GM18870 (cell line): ENCODE data around the gene SULT1C2.
"Not testable (repeated sequence)": the region's sequence is repeated elsewhere in the genome, so short reads cannot be mapped to it uniquely, and the experiment has no call there.

Experiments
- ATAC-seq: cut with Tn5 transposase; IDR thresholded peaks from one replicate; pipeline ENCODE4 v1.9.1; 2021; ENCODE audit warnings: moderate library complexity; ENCODE audit not compliant: unreplicated experiment

Gene SULT1C2

DNA sequence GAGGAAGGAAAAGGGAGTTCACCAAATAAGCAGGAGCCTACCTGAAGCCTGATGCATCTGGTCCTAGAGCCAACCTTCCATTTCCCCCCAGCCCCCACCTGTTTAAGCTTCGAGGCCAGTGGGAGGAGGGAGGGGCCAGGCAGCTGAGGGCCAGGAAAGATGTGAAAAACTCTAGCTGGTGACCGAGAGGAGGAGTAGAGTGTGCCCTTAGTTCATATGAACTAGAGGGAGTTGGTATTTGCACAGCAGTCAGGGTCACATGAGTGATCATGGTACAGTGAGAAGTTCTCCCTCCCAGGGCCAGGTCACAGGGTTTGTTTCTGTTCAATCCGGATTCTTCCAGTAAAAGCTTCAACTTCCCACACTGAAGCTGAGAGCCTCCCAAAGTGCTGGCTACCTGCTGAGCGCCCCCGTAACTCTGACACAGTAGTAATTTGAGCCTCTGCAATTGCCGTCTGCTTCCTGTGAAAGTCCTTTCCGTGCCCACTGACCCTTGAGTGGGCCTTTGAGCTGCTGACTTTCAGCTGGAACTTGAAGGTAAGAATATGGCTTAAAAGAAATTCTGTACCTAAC, at the start of gene SULT1C2:
Gene SULT1C2 (plus strand): TSS at position 362 of the 573 bp plus-strand sequence. CDS start 4,773 bp downstream, outside the sequence.
- ATAC-seq: no peak

DNA sequence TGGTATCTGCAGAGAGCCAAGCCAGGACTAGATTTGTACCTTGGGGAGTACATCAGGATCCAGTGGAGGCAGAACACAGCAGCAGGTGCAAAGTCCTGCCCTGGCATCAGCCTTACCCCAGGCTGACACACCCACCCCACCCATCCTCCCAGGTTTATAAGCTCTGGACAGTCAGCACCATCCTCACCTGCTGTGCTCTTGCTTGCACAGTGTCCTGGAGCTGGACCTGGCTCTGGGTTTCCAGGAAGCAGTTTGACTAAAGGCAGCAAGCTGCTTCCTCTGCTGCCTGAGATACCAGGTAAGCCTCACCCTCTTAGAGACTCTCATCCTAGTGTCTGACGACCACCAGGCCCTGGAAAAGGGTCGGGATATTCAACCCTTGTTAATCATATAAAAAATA, 48.9 kb upstream of the SULT1C2 start, which contains the start of gene SULT1C3:
Gene SULT1C3 (plus strand): TSS at position 183 of the 400 bp plus-strand sequence. CDS start 7,227 bp downstream, outside the sequence.
- ATAC-seq: no peak

DNA sequence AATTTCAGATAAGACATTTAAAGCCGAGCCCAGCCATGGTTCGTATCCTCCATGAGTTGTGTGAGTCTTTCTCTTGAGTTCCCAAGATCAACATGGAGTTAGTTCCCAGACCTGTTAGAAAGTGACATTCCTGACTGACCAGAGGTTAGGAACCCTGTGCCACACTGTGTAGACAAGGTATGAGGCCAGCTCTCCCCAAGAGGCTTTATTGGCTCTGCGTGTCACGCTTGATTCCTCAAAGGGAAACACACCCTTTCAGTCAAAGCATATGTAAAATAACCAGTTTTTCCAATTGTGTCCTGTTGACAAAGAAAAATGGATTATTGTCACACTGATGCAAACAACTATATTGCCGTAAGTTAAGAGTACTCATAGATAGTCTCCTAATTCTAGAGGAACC, 47.7 kb upstream of the SULT1C2 start:
- no peak for ATAC-seq

DNA sequence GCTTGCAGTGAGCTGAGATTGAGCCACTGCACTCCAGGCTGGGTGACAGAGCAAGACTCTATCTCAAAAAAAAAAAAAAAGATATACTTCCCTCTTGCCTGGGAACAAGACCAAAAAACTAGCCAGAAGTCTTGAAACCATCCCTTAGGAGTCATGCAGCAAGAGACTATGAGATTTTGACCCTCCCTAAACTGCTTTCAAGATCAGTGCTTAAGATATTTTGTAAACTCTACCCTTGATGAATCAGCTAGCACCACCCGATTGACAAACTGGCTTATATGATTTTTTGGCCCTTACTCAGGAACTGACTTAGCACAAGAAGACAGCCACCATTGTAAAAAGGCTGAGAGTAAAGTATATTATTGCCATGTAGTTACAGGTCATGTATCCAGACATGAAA, 45.1 kb upstream of the SULT1C2 start:
- no peak for ATAC-seq

DNA sequence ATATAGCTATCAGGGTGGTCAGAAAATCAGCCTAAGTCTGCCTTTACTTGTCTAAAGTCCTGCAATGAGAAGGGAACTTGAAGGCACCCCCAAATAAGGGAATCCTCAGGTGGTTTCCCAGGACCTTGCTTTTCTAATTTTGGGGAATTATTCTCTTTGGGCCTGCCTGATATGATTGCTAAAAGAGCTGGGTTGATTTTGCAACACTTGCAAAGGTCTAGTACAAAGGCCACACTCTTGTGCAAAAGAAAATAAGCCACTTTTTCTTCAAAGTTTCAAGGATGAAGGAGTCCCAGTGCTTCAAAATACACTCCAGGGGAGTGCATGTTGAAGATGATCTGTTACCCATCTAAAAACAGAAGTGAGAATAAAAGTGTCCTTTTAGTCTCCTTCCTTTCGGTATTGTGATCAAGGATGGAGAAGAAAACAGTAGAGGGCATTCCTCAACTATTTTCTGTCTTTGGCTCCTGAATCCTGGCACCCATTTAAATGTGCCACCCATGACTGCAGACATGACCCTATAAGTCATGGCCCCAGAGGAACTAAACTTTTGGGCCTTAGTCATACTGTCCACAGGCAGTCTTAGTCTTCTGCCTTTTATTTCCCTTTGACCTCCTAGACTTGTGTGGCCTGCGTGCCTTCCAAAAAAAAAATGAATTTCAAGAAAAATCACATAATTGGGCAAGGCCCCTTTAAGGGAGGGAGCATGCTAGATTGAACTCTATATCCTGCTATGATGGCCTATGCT, 43.9 kb upstream of the SULT1C2 start:
- ATAC-seq: no peak

DNA sequence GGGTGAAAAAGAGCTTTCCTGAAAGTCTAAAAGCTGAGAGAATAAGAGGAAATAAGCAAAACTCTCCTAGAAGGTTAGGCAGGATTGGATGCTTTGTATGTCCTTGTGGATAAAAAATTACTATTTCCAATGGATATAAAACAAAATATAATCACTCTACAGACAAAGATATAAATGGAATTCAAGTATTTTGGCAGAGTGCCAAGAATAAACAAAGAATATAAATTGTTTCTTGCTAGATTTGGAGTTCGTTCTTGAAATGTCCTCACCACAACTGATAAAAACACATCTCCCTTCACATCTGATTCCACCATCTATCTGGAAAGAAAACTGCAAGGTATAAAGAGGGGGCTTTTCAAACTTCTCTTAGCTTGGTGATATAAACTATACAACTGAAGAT, 35.6 kb upstream of the SULT1C2 start:
- no peak for ATAC-seq

DNA sequence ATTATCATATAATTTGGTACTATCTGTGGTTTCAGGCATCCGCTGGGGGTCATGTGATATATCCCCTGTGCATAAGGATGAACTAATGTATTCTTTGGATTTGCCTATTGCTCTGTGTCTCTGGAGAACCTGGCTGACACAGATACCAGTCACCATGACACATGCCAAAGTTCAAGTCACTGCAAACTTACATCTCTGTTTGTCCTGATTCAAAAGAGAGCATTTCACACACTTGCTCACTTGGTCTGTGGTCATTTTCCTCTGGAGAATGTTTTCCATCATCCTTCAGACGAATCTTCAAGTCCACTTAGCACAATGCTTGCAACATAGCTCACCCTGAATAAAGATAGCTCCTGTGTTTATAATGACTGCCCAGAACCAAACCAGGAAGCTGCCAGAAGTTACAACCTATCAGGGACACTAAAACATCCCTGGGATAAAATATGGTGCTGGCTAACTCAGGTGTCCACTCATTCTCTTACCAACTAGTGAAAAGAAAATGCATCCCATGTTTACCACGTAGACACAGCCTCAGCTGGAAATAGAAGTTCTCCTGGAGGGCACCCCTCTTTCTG, 30.9 kb upstream of the SULT1C2 start:
- ATAC-seq: no peak

DNA sequence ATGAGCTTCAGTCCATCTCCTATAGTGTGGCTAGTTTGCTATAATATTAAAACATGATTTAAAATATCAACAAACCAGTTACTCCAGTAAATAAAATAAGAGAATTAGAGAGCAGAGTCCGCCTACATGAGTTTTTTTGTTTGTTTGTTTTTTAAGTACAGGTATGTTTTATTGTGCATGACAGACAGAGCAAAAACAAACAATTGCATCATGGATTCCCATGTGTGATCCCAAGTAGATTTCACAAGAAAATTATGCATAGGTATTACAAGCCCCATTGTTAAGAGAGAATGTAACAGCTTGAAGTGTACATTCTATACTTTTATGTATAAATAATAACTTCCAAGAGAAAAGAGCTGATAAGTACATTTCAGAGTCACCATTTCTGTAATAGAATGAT, 27.9 kb upstream of the SULT1C2 start:
- no peak for ATAC-seq

DNA sequence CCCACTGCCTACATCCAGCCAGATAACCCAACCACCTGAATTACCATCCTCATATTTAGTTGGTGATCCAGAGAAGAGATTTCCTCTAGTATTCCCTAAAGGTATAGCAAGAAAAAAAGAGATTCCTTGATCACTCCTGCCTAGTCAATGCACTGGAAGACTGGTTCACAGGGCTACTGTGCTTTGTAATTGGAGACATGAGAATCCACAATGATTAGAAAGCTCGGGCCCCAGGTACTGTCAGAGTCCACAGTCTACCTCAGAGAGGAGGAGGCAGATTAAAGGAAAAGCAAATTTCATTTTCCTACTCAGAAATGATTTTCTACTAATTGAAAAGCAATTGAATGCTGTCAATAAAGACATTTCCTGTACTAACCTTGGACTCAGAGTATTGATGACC, 26.7 kb upstream of the SULT1C2 start:
- ATAC-seq: no peak

DNA sequence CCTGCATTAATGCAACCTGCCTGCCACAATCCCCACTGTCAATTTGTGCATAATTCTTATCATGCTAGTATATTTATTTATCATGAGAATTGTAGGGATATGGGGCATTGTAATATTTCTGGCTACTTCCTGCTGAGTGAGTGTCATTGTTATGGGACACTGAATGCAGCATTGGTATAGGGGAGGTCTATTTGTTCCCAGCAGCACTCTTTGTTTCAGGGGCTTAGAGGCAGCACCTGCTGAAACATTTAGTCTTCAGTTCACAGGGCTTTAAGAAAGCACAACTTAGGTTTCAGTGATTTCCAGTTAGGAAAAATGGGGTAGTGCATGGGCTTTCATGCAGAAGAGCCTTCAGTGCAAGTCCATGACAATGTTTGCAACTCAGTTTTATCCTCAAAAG, 25.3 kb upstream of the SULT1C2 start:
- no peak for ATAC-seq

DNA sequence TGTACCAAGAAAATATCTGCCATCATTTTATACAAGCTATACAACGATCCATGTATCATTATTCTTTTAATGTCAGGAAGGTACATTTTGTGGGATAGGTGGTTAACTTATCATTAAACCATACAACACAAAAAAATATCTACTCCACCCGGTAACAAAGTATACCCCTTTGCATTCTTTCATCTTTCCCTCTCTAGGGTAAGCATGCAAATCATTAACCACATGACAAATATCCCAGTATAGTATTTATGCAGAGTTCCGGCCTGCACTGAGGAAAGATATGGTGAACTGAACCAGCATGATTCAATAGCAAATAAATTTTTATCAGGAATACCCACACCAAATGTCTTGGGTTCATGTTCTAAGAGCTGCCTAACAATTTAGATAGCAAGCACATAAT, 22.5 kb upstream of the SULT1C2 start:
- ATAC-seq: no peak

DNA sequence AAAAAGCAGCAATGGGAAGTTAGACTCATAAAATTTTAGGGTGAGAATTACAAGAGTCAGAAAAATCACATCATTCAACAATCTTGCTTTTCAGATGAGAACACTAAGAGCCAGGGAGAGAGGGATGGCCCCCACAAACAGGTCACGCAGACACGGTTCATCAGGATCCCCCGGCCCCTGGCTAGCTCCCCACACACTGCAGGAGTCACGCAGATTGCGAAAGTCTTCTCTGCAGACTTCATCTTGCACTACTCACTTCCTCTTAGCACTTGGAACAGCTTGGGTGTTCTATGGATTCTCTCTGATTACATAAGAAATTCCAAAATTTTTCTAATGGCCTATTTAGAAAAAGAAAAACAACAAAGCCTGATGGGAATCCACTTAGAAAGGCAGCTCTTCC, 21.6 kb upstream of the SULT1C2 start:
- ATAC-seq: no peak

DNA sequence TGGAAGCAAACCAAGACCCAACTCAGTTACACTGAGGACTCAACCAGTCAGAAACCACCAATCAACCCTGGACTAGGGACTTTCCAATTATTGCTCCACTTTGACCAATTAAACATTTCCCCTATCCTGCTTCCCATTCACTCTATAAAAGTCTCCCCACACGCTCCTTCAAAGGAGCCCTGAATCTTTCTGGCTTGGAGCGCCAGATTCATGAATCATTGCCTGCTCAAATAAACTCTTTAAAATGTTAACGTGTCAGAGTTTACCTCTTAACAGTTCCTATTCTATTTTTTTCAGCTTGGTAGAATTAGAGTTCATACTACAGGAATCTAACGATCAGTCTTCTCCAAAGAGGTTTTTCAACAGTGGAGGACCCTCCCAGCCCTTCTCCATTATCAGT, 20.7 kb upstream of the SULT1C2 start:
- no peak for ATAC-seq

DNA sequence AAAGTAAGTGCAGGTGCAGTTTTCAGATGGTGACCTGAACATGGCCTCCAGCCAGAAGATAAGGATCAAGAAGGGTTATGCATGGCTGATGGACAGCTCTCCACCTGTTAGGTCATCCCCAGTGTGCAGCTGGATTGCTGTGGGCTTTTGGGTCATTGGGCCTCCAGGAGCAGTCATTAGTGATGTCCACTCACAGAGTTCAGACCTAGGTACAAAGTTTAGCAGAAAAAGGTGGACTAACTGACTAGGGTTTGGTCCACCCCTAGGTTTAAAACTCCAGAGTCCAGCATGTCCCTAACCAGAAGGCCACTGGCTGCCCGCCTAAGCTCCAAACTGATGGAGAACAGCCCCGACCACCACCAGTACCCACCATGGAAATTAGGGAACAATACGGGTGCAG, 18.3 kb upstream of the SULT1C2 start:
- ATAC-seq: no peak

DNA sequence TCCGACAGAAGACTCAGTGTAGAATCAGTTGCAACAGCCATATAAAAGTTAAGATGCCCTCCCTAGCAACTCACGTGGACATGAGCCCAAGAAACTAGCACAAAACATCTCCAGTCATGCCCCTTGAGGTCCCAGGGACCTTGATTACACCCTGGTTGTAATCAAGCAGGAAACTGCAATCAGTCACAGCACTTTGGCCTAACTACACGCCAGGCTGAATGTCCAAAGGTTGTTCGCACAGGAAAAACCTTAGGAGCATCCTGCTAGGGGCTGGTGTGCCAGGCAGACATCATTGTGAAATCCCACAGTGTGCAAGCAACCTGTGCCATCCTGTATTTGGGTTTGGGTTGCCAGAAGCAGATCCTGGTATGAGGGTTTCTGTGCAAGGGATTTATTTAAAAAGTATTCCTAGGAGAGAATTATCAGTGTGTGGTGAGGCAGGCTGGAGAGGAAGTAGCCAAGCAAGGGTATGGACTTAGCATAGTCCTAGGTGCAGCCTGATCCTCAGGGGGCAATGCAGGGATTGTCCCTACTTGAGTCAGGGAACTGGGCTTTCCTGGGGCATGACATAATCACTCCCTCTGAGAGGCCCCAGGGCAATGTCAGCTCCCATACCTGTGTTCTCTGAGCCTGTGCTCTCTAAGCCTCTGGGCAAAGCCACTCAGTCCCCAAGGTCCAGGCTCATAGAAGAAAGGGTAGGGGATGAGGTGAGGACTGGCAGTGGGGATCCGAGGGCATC, 17.8 kb upstream of the SULT1C2 start:
- no peak for ATAC-seq

DNA sequence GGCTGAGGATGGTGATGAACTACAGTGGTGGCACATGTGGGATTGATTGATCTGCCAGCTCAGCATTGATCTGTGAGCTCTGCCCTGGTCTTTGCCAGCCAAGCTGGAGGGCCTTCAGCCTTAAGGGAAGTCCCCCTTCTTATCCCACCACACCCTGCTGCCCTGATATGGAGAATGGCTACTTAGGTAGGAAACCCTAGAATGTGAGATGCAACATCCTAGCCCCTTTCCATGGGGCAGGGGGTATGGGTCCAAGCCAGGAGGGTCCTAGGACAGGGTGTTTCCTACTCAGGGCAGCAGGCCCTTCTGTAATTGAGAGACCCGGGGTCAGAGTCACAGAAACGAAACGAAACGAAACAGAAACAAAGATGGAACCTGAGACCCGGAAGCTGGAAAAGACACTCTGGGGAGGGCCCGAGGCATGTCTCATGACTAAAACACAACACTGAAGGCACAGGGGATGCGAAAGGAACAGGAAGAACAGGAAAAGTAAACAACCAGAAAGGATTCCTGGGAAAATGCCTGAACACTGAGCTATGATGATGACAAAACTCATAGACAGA, 16.9 kb upstream of the SULT1C2 start:
- no peak for ATAC-seq

DNA sequence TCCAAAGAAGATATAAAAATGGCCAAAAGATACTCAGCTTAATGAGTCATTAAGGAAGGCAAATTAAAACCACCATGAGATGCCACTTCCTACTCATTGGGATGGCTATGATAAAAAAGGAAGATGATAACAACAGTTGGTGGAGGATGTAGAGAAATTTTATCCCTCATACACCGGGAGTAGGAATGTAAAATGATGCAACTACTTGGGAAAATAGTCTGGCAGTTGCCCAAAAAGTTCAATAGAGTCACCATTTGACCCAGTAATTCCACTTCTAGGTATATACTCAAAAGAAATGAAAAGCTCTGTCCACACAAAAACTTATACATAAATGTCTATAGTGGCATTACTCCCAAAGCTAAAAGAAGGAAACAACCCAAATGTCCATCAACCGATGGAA, 10.1 kb upstream of the SULT1C2 start:
- ATAC-seq: no peak

DNA sequence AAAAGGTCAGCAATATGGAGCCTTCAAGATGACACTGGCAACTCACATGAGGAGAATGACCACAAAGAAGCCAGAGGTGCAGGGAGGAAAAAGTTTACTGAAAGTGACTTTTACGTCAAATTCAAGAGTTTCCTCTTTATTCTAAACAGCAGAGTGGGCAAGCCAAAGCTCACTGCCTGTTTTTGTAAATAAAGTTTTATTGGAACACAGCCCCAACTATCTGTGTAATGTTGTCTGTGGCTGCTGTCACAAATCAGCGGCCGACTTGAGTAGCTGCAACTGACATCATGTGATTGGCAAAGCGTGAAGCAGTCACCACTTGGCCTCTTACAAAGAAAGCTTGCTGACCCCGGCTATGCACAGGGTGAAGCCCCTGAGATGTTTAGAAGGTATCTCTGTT, 9.2 kb upstream of the SULT1C2 start:
- no peak for ATAC-seq

DNA sequence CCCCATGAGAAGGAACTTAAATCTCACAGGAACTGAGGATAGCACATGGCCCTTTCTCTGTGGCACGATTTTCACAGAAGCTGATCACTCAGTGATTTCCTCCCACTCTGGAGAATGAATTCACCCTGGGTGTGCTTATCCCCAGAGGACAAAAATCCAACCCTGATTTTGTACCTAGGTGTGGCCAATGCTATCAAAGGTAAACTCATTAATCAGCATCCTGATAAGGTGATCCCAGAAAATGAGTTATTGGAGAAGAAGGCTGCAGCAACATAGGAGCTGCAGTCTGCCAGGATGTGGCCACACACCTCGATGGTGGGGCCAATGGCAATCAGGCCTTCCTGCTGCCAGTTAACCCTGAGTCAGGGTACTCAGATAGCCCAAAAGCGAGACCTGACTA, 8.2 kb upstream of the SULT1C2 start:
- no peak for ATAC-seq

DNA sequence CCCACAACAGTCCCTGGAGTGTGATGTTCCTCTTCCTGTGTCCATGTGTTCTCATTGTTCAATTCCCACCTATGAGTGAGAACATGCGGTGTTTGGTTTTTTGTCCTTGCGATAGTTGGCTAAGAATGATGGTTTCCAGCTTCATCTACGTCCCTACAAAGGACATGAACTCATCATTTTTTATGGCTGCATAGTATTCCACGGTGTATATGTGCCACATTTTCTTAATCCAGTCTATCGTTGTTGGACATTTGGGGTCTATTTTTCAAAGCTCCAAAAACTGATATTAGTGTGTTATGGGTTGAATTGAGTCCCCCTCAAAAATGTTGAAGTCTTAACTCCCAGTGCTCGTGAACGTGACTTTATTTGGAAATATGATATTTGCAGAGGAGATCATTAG, 4.1 kb upstream of the SULT1C2 start:
- ATAC-seq: not testable (repeated sequence)

DNA sequence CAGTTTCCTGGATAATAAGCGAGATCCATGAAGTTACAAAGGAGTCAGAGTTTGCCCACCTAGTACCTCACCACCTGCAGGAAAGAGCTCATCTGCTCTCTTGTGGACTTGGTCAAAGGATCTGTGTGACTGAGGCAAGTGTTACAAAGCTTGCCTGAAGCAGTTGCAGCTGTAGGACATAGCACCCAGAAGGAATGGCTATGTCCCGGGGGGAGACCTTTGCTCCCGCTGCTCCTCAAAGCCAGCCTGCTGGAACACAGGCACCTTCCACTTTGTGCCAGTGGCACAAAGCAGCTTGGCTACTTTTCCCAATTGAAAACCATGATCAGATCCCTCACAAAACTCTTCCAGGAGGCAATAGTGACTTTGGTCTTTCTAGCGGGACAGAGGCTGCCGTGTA, 3.1 kb upstream of the SULT1C2 start:
- ATAC-seq: no peak
